ENCODE results near the gene THAP4. TPM values are rescaled to one million over a fixed set of nuclear protein-coding genes. Genes with fewer than 3 reads are reported as not detected.

Gene THAP4
- polyA plus RNA-seq, 2 donors, result 37.2 to 52.1 TPM

- Histone ChIP-seq H3K4me1 (ENCODE audit: control insufficient read depth in 2 of 2, insufficient read depth in 2 of 2, low read length in 1 of 2) (peaks cover 6 to 8% of the 10 kb centered on the region in 2 donors), H3K27ac (ENCODE audit: low read depth in 2 of 2, low read length in 1 of 2) (no peak overlapping the region)
- 92 to 94% methylated on average over 16 of the region's 16 CpGs for WGBS, 2 donors
These were observed 21.4 kb downstream of the THAP4 start for GRCh38 chr2:241615522-241616052.

GRCh38 chr2:241615041-241615440 lies 21.9 kb downstream of the THAP4 start:
- H3K27ac ChIP-seq (ENCODE audit: low read depth in 2 of 2, low read length in 1 of 2), result no peak overlapping the region
- H3K36me3 ChIP-seq (ENCODE audit: control insufficient read depth in 2 of 2, insufficient read depth in 2 of 2, low read length in 1 of 2), result peaks cover 5 to 9% of the 10 kb centered on the region in 2 donors
- H3K27me3 ChIP-seq (ENCODE audit: control insufficient read depth in 1 of 2, insufficient read depth in 2 of 2, low read length in 2 of 2), result no peaks in the 10 kb centered on the region
- peaks cover 6 to 8% of the 10 kb centered on the region in 2 donors for H3K4me1 ChIP-seq (ENCODE audit: control insufficient read depth in 2 of 2, insufficient read depth in 2 of 2, low read length in 1 of 2)
- WGBS, 2 donors, result 74% methylated on average over 11 of the region's 11 CpGs
- H3K9me3 ChIP-seq (ENCODE audit: control insufficient read depth in 2 of 2, insufficient read depth in 1 of 2, low read depth in 1 of 2, low read length in 1 of 2), result no peaks in the 10 kb centered on the region
- H3K4me3 ChIP-seq (ENCODE audit: low read depth in 1 of 2, low read length in 2 of 2), result no peak overlapping the region

More at GRCh38 chr2:241615522-241616052, 21.4 kb downstream of the THAP4 start:
- H3K27me3 ChIP-seq (ENCODE audit: control insufficient read depth in 1 of 2, insufficient read depth in 2 of 2, low read length in 2 of 2), result no peaks in the 10 kb centered on the region
- no peaks in the 10 kb centered on the region for H3K9me3 ChIP-seq (ENCODE audit: control insufficient read depth in 2 of 2, insufficient read depth in 1 of 2, low read depth in 1 of 2, low read length in 1 of 2)
- no peak overlapping the region for H3K4me3 ChIP-seq (ENCODE audit: low read depth in 1 of 2, low read length in 2 of 2)
- peaks cover 5 to 9% of the 10 kb centered on the region in 2 donors for H3K36me3 ChIP-seq (ENCODE audit: control insufficient read depth in 2 of 2, insufficient read depth in 2 of 2, low read length in 1 of 2)

GRCh38 chr2:241613017-241613780 lies 23.8 kb downstream of the THAP4 start:
- Histone ChIP-seq H3K27me3 (ENCODE audit: control insufficient read depth in 1 of 2, insufficient read depth in 2 of 2, low read length in 2 of 2) (no peaks in the 10 kb centered on the region), H3K9me3 (ENCODE audit: control insufficient read depth in 2 of 2, insufficient read depth in 1 of 2, low read depth in 1 of 2, low read length in 1 of 2) (no peaks in the 10 kb centered on the region), H3K4me3 (ENCODE audit: low read depth in 1 of 2, low read length in 2 of 2) (no peak overlapping the region), H3K4me1 (ENCODE audit: control insufficient read depth in 2 of 2, insufficient read depth in 2 of 2, low read length in 1 of 2) (peaks cover 6 to 12% of the 10 kb centered on the region in 2 donors), H3K36me3 (ENCODE audit: control insufficient read depth in 2 of 2, insufficient read depth in 2 of 2, low read length in 1 of 2) (peaks cover 4 to 5% of the 10 kb centered on the region in 2 donors), H3K27ac (ENCODE audit: low read depth in 2 of 2, low read length in 1 of 2) (peak overlapping the region in 1 of 2 donors; percentile 69)
- 68 to 76% methylated on average over 15 of the region's 15 CpGs for WGBS, 2 donors

- WGBS, 2 donors, result 76 to 81% methylated on average over 20 of the region's 20 CpGs
- H3K4me1 ChIP-seq (ENCODE audit: control insufficient read depth in 2 of 2, insufficient read depth in 2 of 2, low read length in 1 of 2), result peaks cover 3 to 7% of the 10 kb centered on the region in 2 donors
- H3K27ac ChIP-seq (ENCODE audit: low read depth in 2 of 2, low read length in 1 of 2), result peak overlapping the region in 1 of 2 donors; percentile 44
- H3K4me3 ChIP-seq (ENCODE audit: low read depth in 1 of 2, low read length in 2 of 2), result no peak overlapping the region
- H3K9me3 ChIP-seq (ENCODE audit: control insufficient read depth in 2 of 2, insufficient read depth in 1 of 2, low read depth in 1 of 2, low read length in 1 of 2), result no peaks in the 10 kb centered on the region
- H3K27me3 ChIP-seq (ENCODE audit: control insufficient read depth in 1 of 2, insufficient read depth in 2 of 2, low read length in 2 of 2), result no peaks in the 10 kb centered on the region
- peaks cover 0 to 9% of the 10 kb centered on the region in 2 donors for H3K36me3 ChIP-seq (ENCODE audit: control insufficient read depth in 2 of 2, insufficient read depth in 2 of 2, low read length in 1 of 2)
These were observed 24.6 kb downstream of the THAP4 start for GRCh38 chr2:241612156-241613016.

- H3K36me3 ChIP-seq (ENCODE audit: control insufficient read depth in 2 of 2, insufficient read depth in 2 of 2, low read length in 1 of 2), result peaks cover 0 to 19% of the 10 kb centered on the region in 2 donors
- 88 to 94% methylated on average over 13 of the region's 13 CpGs for WGBS, 2 donors
- no peak overlapping the region for H3K27ac ChIP-seq (ENCODE audit: low read depth in 2 of 2, low read length in 1 of 2)
- H3K9me3 ChIP-seq (ENCODE audit: control insufficient read depth in 2 of 2, insufficient read depth in 1 of 2, low read depth in 1 of 2, low read length in 1 of 2), result no peaks in the 10 kb centered on the region
- H3K4me1 ChIP-seq (ENCODE audit: control insufficient read depth in 2 of 2, insufficient read depth in 2 of 2, low read length in 1 of 2), result peaks cover 0 to 4% of the 10 kb centered on the region in 2 donors
- no peaks in the 10 kb centered on the region for H3K27me3 ChIP-seq (ENCODE audit: control insufficient read depth in 1 of 2, insufficient read depth in 2 of 2, low read length in 2 of 2)
- H3K4me3 ChIP-seq (ENCODE audit: low read depth in 1 of 2, low read length in 2 of 2), result no peak overlapping the region
These were observed 25.9 kb downstream of the THAP4 start for GRCh38 chr2:241611062-241611461.

- 8 to 9% methylated on average over 51 to 76 of the region's 76 CpGs for WGBS, 2 donors
These were observed 26.8 kb downstream of the THAP4 start for GRCh38 chr2:241609859-241610793.

GRCh38 chr2:241608881-241609280 lies 28.1 kb downstream of the THAP4 start:
- peaks cover 0 to 20% of the 10 kb centered on the region in 2 donors for H3K36me3 ChIP-seq (ENCODE audit: control insufficient read depth in 2 of 2, insufficient read depth in 2 of 2, low read length in 1 of 2)
- 85% methylated on average over 10 of the region's 10 CpGs for WGBS, 2 donors
- no peaks in the 10 kb centered on the region for H3K27me3 ChIP-seq (ENCODE audit: control insufficient read depth in 1 of 2, insufficient read depth in 2 of 2, low read length in 2 of 2)
- H3K4me1 ChIP-seq (ENCODE audit: control insufficient read depth in 2 of 2, insufficient read depth in 2 of 2, low read length in 1 of 2), result peaks cover 0 to 4% of the 10 kb centered on the region in 2 donors
- no peak overlapping the region for H3K4me3 ChIP-seq (ENCODE audit: low read depth in 1 of 2, low read length in 2 of 2)
- H3K27ac ChIP-seq (ENCODE audit: low read depth in 2 of 2, low read length in 1 of 2), result no peak overlapping the region
- no peaks in the 10 kb centered on the region for H3K9me3 ChIP-seq (ENCODE audit: control insufficient read depth in 2 of 2, insufficient read depth in 1 of 2, low read depth in 1 of 2, low read length in 1 of 2)

More at GRCh38 chr2:241609859-241610793, 26.8 kb downstream of the THAP4 start:
- no peaks in the 10 kb centered on the region for H3K9me3 ChIP-seq (ENCODE audit: control insufficient read depth in 2 of 2, insufficient read depth in 1 of 2, low read depth in 1 of 2, low read length in 1 of 2)
- peaks cover 0 to 20% of the 10 kb centered on the region in 2 donors for H3K36me3 ChIP-seq (ENCODE audit: control insufficient read depth in 2 of 2, insufficient read depth in 2 of 2, low read length in 1 of 2)
- H3K27me3 ChIP-seq (ENCODE audit: control insufficient read depth in 1 of 2, insufficient read depth in 2 of 2, low read length in 2 of 2), result no peaks in the 10 kb centered on the region
- H3K4me3 ChIP-seq (ENCODE audit: low read depth in 1 of 2, low read length in 2 of 2), result peak overlapping the region; percentile 42 to 47
- H3K4me1 ChIP-seq (ENCODE audit: control insufficient read depth in 2 of 2, insufficient read depth in 2 of 2, low read length in 1 of 2), result peaks cover 0 to 4% of the 10 kb centered on the region in 2 donors
- peak overlapping the region; percentile 70 to 85 for H3K27ac ChIP-seq (ENCODE audit: low read depth in 2 of 2, low read length in 1 of 2)

GRCh38 chr2:241607162-241607885 lies 29.6 kb downstream of the THAP4 start:
- 96% methylated on average over 27 of the region's 27 CpGs for WGBS, 2 donors
- H3K27ac ChIP-seq (ENCODE audit: low read depth in 2 of 2, low read length in 1 of 2), result no peak overlapping the region
- H3K27me3 ChIP-seq (ENCODE audit: control insufficient read depth in 1 of 2, insufficient read depth in 2 of 2, low read length in 2 of 2), result no peaks in the 10 kb centered on the region
- no peak overlapping the region for H3K4me3 ChIP-seq (ENCODE audit: low read depth in 1 of 2, low read length in 2 of 2)
- peaks cover 4 to 25% of the 10 kb centered on the region in 2 donors for H3K36me3 ChIP-seq (ENCODE audit: control insufficient read depth in 2 of 2, insufficient read depth in 2 of 2, low read length in 1 of 2)
- H3K9me3 ChIP-seq (ENCODE audit: control insufficient read depth in 2 of 2, insufficient read depth in 1 of 2, low read depth in 1 of 2, low read length in 1 of 2), result no peaks in the 10 kb centered on the region
- H3K4me1 ChIP-seq (ENCODE audit: control insufficient read depth in 2 of 2, insufficient read depth in 2 of 2, low read length in 1 of 2), result peaks cover 0 to 4% of the 10 kb centered on the region in 2 donors

All from esophagus (tissue), 2 donors.